Ishikawa (cell line): ENCODE data around the gene ESR1.

Experiments
- CEBPB ChIP-seq: IDR thresholded peaks from 2 replicates; pipeline ENCODE4 v1.6.1; 2012
- EP300 ChIP-seq: IDR thresholded peaks from 2 replicates; pipeline ENCODE4 v1.6.1; 2012; ENCODE audit warnings: borderline replicate concordance
- NFIC ChIP-seq: IDR thresholded peaks from 2 replicates; pipeline ENCODE4 v1.6.1; 2012
- RAD21 ChIP-seq: IDR thresholded peaks from 2 replicates; pipeline ENCODE4 v1.6.1; 2012; ENCODE audit warnings: low read depth
- REST ChIP-seq: IDR thresholded peaks from 2 replicates; pipeline ENCODE4 v1.6.1; 2012; ENCODE audit warnings: low read depth, mild to moderate bottlenecking
- TAF1 ChIP-seq: IDR thresholded peaks from 2 replicates; pipeline ENCODE4 v1.6.1; 2012; ENCODE audit warnings: low read depth, mild to moderate bottlenecking
- TEAD4 ChIP-seq: IDR thresholded peaks from 2 replicates; pipeline ENCODE4 v1.6.1; 2012
- USF1 ChIP-seq: IDR thresholded peaks from 2 replicates; pipeline ENCODE4 v1.6.1; 2012
- YY1 ChIP-seq: IDR thresholded peaks from 2 replicates; pipeline ENCODE4 v1.6.1; 2012; ENCODE audit warnings: low read depth

- TF ChIP-seq TEAD4 (no peak), EP300 (no peak), RAD21 (no peak), REST (no peak), USF1 (no peak), CEBPB (no peak), TAF1 (no peak), YY1 (no peak), NFIC (no peak)
Measured at GRCh38 chr6:151974061-151974617, 166.7 kb downstream of the ESR1 start.
